PC-3 (cell line): ENCODE data around the gene UBL7.
"Not testable (repeated sequence)": the region's sequence is repeated elsewhere in the genome, so short reads cannot be mapped to it uniquely, and the experiment has no call there.

Experiments
- CTCF ChIP-seq: fragments of 300-600 bp; sonication (generic); conservative IDR thresholded peaks from 2 replicates; pipeline ENCODE4 v1.5.1; 2017; ENCODE audit warnings: antibody characterized with exemption, low read depth, mild to moderate bottlenecking, low read length
- EZH2 ChIP-seq: fragments of 300-600 bp; sonication (generic); IDR thresholded peaks from one replicate; pipeline ENCODE4 v1.6.1; 2017; ENCODE audit warnings: antibody characterized with exemption, mild to moderate bottlenecking, low read length; ENCODE audit not compliant: unreplicated experiment
- EZH2phosphoT487 ChIP-seq: fragments of 300-600 bp; sonication (generic); IDR thresholded peaks from 2 replicates; pipeline ENCODE4 v1.6.1; 2018; ENCODE audit warnings: mild to moderate bottlenecking, antibody characterized with exemption, low read length, borderline replicate concordance

DNA sequence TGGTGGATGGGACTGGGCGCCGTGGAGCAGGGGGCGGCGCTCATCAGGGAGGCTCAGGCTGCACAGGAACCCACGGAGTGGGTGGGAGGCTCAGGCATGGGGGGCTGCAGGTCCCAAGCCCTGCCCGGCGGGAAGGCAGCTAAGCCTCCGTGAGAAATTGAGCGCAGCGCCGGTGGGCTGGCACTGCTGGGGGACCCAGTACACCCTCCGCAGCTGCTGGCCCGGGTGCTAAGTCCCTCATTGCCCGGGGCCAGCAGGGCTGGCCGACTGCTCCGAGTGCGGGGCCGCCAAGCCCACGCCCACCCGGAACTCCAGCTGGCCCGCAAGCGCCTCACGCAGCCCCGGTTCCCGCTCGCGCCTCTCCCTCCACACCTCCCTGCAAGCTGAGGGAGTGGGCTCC, 19.4 kb upstream of the UBL7 start:
- not testable (repeated sequence) for TF ChIP-seq EZH2phosphoT487, CTCF, EZH2
